Hypothalamus (tissue), 51 donors: Measurements from ENCODE around the gene TSNAXIP1.
"Not testable (repeated sequence)": the region's sequence is repeated elsewhere in the genome, so short reads cannot be mapped to it uniquely, and the experiment has no call there.

Experiments used
- DNase-seq, 51 donors: peaks; one replicate each; lab custom pipeline; 2025; lab: John Stamatoyannopoulos, UW

The TSNAXIP1 gene

DNA sequence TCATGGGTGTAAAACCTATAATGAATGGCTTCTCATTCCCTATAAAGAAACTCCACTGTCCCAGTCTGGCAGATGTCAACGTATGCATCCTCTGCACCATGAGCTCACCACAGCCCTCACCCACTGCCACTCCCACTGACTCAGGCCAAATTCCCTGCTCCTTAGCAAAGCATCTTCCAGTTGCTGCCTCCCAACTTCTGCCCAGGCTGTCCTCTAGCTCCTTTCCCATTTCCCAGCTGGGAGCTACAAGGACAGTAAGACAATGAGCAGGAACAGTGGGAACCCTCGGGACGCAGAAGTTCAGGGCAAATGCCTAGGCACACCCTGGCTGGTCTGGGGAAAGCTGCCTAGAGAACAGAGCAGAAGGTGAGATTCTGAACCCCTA is 26.3 kb downstream of the TSNAXIP1 start:
- DNase-seq = no peak

- peak; percentile 36 to 96 (median 84) for DNase-seq
These were observed 26.9 kb downstream of the TSNAXIP1 start for GRCh38 chr16:67833415-67834241.

DNA sequence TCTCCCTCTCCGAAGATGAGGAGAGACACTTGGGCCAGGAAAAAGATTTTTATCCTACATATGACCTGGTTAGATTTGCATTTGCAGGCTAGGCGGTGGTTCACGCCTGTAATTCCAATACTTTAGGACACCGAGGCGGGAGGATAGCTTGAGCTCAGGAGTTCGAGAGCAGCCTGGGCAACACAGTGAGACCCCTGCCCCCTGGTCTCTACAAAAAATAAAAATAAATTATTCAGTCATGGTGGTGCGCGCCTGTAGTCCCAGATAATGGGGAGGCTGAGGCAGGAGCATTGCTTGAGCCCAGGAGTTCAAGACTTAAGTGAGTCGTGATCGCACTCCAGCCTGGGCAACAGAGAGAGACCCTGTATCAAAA is 27.5 kb downstream of the TSNAXIP1 start:
- no peak for DNase-seq

DNA sequence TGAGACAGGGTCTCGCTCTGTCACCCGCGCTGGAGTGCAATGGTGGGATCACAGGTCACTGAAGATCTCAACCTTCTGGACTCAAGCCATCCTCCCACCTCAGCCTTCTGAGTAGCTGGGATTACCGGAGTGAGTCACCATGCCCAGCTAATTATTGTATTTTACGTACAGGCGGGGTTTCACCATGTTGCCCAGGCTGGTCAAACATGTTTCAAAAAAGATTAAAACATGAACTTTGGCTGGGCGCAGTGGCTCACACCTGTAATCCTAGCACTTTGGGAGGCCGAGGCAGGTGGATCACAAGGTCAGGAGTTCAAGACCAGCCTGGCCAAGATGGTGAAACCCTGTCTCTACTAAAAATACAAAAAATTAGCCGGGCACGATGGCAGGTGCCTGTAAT is 30.5 kb downstream of the TSNAXIP1 start:
- not testable (repeated sequence) for DNase-seq

DNA sequence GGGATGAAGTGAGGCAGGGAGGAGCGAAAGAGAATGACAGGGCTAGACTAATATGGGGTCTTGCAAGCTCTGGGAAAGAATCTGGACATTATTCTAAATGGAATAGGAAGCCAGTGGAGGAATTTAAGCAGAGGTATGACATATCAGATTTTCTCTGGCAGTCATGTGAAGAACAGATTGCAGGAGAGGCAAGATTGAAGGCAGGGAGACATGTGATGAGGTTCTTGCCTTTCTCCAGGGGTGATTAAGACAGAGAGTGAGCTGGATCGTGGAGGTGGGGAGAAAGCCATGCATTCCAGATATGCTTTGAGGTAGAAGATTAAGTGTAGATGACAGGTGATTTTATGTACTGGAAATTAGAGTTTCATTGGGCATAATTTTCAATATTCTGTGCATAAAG is 31.1 kb downstream of the TSNAXIP1 start:
- DNase-seq = no peak

- no peak for DNase-seq
These were observed 34.6 kb downstream of the TSNAXIP1 start for GRCh38 chr16:67841198-67841815.

- DNase-seq = peak; percentile 69 to 100 (median 90)
These were observed 35.3 kb downstream of the TSNAXIP1 start, which contains the start of gene THAP11 for GRCh38 chr16:67841816-67842508. TSS of gene THAP11 (plus strand) at chr16:67842320. CDS start at chr16:67842555, 235 bp downstream.

- peak in 43 of 51 donors; percentile 15 to 85 (median 59) for DNase-seq
These were observed 36.0 kb downstream of the TSNAXIP1 start for GRCh38 chr16:67842509-67843342.

DNA sequence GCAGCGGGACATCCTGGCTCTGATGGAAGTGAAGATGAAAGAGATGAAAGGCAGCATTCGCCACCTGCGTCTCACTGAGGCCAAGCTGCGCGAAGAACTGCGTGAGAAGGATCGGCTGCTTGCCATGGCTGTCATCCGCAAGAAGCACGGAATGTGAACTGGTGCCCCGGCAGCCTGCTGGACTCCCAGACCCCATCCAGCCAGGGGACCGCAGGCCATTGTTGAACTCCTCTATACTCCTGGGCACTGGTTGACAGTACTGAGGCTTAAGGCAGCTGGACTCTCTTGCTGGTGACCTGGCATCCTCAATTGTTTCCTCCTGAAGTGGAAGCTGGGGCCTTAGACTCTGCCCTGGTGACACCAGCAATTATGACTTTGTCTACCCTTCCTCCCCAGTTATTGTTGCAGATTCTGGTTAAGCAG is 36.7 kb downstream of the TSNAXIP1 start:
- DNase-seq = peak in 3 of 51 donors; percentile 25 to 31 (median 29)

GRCh38 chr16:67844497-67844896 is 37.8 kb downstream of the TSNAXIP1 start:
- DNase-seq = no peak

DNA sequence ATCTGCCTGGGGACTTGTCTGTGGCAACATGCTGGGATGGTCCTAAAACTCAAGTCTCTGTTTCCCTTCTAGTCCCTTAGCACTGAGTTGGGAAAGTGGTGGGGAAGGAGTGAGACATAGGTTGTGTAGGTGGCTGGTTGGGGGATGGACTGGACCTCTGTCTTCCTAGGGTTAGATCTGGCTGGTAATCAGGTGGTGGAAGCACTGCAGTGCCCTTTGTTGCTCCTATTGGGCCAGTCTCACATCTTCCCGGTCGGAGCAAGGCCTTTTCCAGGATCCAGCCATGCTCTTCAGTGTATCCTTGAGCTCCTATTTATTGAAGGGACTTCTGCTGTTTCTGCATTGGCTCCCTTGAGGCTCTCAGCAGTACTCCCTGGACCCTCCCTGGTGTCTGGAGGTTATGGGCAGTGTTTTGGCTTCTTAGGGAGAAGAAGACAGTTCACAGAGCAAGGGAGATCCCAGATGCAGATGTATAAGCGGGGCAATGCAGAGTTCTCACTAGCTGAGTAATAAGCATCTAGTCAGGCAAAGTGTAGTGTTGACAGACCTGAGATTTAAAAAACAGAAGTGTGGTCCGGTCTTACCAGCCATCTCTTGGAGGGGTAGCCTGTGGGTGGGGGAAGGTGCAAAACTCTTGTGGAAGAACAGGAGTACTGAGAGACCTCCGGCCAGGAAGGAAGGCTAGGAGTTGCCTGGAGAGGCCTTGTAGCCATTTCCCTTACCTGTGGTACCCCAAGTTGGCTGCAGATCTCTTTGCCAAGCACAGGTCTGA is 38.8 kb downstream of the TSNAXIP1 start:
- no peak for DNase-seq

DNA sequence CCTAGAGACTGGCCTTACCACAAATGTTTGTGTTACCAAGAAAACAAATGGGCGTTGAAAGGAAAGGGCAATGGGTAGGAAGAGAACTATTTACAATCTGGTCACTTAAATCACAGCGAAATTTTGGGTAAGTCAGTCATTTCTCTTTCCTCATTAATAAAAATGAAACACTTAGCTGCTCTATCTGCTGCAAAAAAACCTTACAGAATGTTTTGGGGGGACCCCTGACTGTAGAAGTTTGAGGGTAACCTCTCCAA is 39.3 kb downstream of the TSNAXIP1 start:
- no peak for DNase-seq

DNA sequence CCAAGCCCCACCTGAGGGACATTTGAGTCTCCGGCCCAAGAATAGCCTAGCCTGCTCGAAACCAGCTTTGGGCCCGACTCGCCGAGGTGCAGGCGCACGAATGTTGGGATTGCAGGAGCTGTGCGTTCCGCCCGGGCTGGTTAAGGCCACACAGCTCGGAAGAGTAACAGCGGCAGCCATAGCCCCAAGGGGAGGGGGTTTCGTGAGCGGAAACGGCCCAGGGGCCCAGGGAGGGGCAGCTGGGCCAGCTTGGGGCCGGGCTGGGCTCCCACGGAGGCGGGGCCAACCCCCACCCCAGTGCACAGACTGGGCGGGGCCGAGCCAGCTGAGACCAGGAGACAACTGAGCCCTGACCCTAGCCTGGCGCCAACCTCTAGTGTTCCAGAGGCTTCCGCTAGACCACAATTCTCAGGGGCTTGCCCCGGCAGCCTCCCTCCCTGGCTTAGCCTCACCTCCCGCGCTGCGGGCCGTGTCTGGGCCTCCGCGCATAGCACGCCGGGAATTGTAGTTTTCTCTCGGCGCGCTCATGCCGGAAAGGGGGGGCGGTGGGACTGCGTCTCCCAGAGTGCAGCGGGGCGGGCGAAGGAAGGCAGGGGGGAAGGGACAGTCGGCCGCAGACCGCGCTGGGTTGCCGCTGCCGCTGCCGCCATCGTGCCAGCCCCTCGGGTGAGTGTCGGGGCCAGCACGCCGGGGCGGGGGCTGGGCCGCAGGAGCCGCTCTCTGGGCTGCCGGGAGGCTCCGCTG is 39.8 kb downstream of the TSNAXIP1 start, which contains the start of gene NUTF2:
Gene NUTF2, plus strand, starts transcription at position 614 of the 744 bp plus-strand sequence. CDS start 18,198 bp downstream, outside the sequence.
- DNase-seq = peak; percentile 77 to 99 (median 91)

DNA sequence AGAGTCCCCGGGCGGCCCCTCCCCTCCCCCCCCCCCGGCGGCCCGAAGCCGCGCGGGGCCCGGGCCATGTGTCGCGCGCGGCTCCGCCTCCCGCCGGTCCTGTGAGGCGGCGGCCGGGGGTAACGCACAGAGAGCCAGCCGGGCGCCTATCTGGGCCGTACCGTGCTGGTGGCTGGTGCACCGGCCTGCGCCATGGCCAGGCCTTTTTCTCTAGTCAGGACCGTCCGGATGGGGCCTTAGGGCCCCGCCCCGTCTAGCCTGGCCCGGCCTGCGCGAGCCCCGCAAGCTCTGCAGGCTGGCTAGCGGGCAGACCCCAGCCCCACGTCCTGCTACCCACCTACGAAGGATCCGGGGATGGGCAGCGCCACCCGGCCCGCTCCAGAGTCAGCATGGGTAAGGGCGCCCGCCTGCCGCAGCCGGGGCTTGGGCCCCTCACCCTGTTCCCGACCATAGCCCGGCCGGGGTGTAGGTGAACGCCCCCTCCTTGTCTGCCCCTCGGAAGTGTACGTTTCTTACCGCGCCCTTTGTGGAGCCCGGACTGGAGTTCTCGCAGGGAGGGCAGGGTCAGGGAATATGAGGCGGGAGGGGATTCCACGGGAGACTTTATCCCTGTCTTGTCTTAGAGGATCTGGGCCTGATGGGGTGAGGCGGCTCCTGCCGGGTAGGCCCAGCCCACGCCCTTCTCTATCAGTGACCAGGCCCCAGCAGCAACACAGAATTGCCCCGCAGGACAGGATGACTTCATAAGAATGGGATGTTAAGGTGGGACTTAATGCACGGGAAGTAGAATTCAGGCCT is 40.6 kb downstream of the TSNAXIP1 start, which contains the start of gene CENPT:
Gene CENPT, minus strand, starts transcription at position 630 of the 798 bp plus-strand sequence. CDS start 13,834 bp downstream, outside the sequence.
- peak in 25 of 51 donors; percentile 42 to 86 (median 69) for DNase-seq

GRCh38 chr16:67848118-67848517 is 41.4 kb downstream of the TSNAXIP1 start:
- no peak for DNase-seq

DNA sequence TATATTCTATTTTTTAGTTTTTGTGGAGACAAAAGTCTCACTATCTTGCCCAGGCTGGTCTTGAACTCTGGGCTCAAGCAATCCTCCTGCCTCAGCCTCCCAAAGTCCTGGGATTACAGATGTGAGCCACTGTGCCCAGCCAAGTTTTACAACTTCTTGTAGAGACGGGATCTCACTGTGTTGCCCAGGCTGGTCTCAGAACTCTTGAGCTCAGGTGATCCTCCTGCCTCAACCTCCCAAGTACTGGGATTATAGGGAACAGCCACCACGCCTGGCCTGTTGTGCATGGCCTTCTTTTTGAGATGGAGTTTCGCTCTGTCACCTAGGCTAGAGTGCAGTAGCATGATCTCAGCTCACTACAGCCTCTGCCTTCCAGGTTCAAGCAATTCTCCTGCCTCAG is 47.0 kb downstream of the TSNAXIP1 start:
- DNase-seq = no peak

DNA sequence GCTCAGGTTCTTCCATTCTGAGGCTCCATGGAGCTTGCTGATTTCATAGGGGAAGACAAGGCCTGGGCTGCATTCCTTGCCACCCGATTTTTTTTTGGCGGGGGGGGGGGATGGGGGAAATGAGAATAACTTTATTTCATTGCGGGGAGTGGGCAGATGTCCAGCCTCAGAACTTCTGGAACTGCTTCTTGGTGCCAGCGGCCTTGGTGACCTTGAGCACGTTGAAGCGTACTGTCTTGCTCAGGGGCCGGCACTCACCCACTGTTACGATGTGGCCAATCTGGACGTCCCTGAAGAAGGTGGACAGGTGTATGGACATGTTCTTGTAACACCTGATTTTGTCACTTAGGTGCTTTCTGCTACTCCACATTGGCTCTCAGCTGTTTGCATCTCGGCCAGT is 49.1 kb downstream of the TSNAXIP1 start:
- DNase-seq = no peak

- DNase-seq = no peak
These were observed 50.3 kb downstream of the TSNAXIP1 start for GRCh38 chr16:67856927-67857546.
